DND-41 (cell line): Measurements from ENCODE around the gene PRIMA1.
A peak's percentile ranks its signal among the peaks of the same experiment; 100 is the strongest.

Experiments
- ATAC-seq: fragments of 200-7000 bp; cut with Tn5 transposase; 3 replicates; pipeline ENCODE4 v1.9.1; 2021; ENCODE audit warnings: low read depth; ENCODE audit not compliant: insufficient read depth
- DNase-seq: peaks from one replicate; pipeline ENCODE4 v3.0.0-alpha.2; 2020
- H2AFZ ChIP-seq: 2 replicates; pipeline ENCODE4 v1.6.0; 2012; ENCODE audit warnings: low read depth, low read length
- H3K27ac ChIP-seq: 2 replicates; pipeline ENCODE4 v1.5.1; 2012; ENCODE audit warnings: low read length, inconsistent platforms
- H3K27me3 ChIP-seq: fragments of 200-600 bp; sonication (generic); 2 replicates; pipeline ENCODE4 v1.6.0; 2012; ENCODE audit warnings: low read length, mild to moderate bottlenecking, inconsistent platforms; ENCODE audit not compliant: insufficient read depth, poor library complexity
- H3K36me3 ChIP-seq: 2 replicates; pipeline ENCODE4 v1.5.1; 2012; ENCODE audit warnings: low read length, inconsistent platforms; ENCODE audit not compliant: insufficient read depth
- H3K4me1 ChIP-seq: 2 replicates; pipeline ENCODE4 v1.5.1; 2012; ENCODE audit warnings: mild to moderate bottlenecking, low read length; ENCODE audit not compliant: insufficient read depth
- H3K4me2 ChIP-seq: 2 replicates; pipeline ENCODE4 v1.6.0; 2012; ENCODE audit warnings: mild to moderate bottlenecking, moderate library complexity, low read length, inconsistent platforms; ENCODE audit not compliant: insufficient read depth
- H3K4me3 ChIP-seq, 2 experiments: fragments of 200-600 bp in 1 of 2; shearing (Covaris generic) in 1 of 2; 2 replicates each; pipeline ENCODE4 v1.5.1; 2012 to 2016; ENCODE audit warnings: inconsistent platforms in 2 of 2, low read length in 2 of 2, mild to moderate bottlenecking in 2 of 2, low read depth in 1 of 2, moderate library complexity in 1 of 2
- H3K79me2 ChIP-seq: 2 replicates; pipeline ENCODE4 v1.6.0; 2012; ENCODE audit warnings: low read length, inconsistent platforms; ENCODE audit not compliant: insufficient read depth
- H3K9ac ChIP-seq: 2 replicates; pipeline ENCODE4 v1.6.0; 2012; ENCODE audit warnings: low read depth, mild to moderate bottlenecking, inconsistent platforms, low read length, moderate library complexity
- H3K9me3 ChIP-seq: 2 replicates; pipeline ENCODE4 v1.5.1; 2012; ENCODE audit warnings: low read length, moderate library complexity, mild to moderate bottlenecking, inconsistent platforms; ENCODE audit not compliant: insufficient read depth, severe bottlenecking
- H4K20me1 ChIP-seq: 2 replicates; pipeline ENCODE4 v1.6.0; 2012; ENCODE audit warnings: low read length; ENCODE audit not compliant: insufficient read depth
- EZH2 ChIP-seq: IDR thresholded peaks from 3 replicates; pipeline ENCODE4 v1.6.1; 2012; ENCODE audit warnings: borderline replicate concordance, low read depth, mild to moderate bottlenecking, moderate library complexity, low read length, inconsistent platforms; ENCODE audit not compliant: severe bottlenecking
- TF ChIP-seq, protein P1 (sequence below): IDR thresholded peaks from 2 replicates; pipeline ENCODE4 v1.5.1; 2012; ENCODE audit warnings: borderline replicate concordance, low read length, moderate library complexity, mild to moderate bottlenecking; ENCODE audit not compliant: poor library complexity, severe bottlenecking; ENCODE audit errors: extremely low read depth

Gene PRIMA1

DNA sequence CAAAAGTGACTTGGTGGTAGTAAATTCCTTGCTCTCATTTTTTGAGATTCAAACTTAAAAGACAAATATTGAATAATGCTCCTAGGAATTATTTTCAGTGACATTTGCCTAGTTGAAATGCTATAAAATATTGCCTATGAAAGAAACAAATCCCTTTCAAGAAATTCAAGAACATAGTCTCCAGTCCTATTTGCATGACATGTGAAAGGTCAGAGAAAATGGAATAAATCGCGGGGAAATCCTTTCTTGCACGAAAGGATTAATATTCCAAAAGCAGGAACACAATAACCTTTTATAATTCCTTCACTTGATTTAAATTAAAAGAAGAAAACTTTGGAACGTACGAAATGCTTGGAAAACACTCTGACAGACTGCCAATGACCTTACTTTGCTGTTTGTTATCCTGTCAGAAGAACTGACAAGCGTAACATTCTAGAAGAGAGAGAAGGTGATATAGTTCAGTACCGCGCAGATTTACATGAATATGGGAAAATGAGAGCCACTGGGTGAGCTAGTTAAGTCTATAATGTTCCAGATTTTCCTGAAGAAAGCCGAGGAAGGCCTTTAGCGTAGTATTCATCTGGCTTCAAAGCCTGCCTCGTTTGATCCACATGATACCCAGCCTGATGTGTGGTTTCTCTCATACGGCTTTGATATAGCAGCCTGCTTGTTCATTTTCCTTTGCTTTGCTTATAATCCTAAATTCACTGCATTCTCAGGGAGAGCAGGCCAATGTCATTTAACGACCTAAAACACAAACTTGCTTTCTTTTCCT is 103.0 kb downstream of the PRIMA1 start:
- ATAC-seq: no peak
- Histone ChIP-seq H3K4me1 (no peaks in the 10 kb centered on the region), H3K4me2 (no peak overlapping the region), H3K27ac (no peak overlapping the region), H4K20me1 (no peaks in the 10 kb centered on the region), H2AFZ (no peak overlapping the region), H3K27me3 (peaks cover 13% of the 10 kb centered on the region), H3K36me3 (no peaks in the 10 kb centered on the region), H3K9me3 (no peaks in the 10 kb centered on the region), H3K79me2 (no peaks in the 10 kb centered on the region), H3K9ac (no peak overlapping the region), H3K4me3 (no peak overlapping the region)
- no peak for DNase-seq
- TF ChIP-seq EZH2: no peak
- TF ChIP-seq, protein P1, sequence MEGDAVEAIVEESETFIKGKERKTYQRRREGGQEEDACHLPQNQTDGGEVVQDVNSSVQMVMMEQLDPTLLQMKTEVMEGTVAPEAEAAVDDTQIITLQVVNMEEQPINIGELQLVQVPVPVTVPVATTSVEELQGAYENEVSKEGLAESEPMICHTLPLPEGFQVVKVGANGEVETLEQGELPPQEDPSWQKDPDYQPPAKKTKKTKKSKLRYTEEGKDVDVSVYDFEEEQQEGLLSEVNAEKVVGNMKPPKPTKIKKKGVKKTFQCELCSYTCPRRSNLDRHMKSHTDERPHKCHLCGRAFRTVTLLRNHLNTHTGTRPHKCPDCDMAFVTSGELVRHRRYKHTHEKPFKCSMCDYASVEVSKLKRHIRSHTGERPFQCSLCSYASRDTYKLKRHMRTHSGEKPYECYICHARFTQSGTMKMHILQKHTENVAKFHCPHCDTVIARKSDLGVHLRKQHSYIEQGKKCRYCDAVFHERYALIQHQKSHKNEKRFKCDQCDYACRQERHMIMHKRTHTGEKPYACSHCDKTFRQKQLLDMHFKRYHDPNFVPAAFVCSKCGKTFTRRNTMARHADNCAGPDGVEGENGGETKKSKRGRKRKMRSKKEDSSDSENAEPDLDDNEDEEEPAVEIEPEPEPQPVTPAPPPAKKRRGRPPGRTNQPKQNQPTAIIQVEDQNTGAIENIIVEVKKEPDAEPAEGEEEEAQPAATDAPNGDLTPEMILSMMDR: no peak

DNA sequence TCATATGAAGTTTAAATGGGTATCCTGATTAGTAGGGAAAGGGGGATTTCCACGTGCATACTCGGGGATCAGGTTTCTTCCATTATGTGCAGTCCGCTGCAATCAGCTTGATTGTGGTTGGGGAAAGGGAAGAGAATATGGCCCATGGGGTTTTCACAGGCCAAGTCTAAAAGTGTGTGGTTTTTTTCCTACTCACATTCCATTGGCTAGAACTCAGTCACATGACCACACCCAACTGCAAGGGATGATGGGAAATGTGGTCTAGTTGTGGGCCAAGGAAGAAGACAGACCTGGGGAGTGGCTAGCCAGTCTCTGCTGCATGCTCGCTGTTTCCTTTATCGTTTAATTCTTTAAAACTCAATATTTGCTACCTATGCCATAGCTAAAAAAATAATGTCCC is 105.1 kb downstream of the PRIMA1 start:
- H2AFZ ChIP-seq: no peak overlapping the region
- no peak for ATAC-seq
- no peaks in the 10 kb centered on the region for H3K4me1 ChIP-seq
- DNase-seq: peak; percentile 15
- H3K36me3 ChIP-seq: no peaks in the 10 kb centered on the region
- H3K9ac ChIP-seq: no peak overlapping the region
- H3K9me3 ChIP-seq: no peaks in the 10 kb centered on the region
- no peak overlapping the region for H3K4me2 ChIP-seq
- H3K27ac ChIP-seq: no peak overlapping the region
- H3K79me2 ChIP-seq: no peaks in the 10 kb centered on the region
- TF ChIP-seq EZH2: no peak
- TF ChIP-seq, protein P1: no peak
- peaks cover 12% of the 10 kb centered on the region for H3K27me3 ChIP-seq
- no peaks in the 10 kb centered on the region for H4K20me1 ChIP-seq
- no peak overlapping the region for H3K4me3 ChIP-seq

DNA sequence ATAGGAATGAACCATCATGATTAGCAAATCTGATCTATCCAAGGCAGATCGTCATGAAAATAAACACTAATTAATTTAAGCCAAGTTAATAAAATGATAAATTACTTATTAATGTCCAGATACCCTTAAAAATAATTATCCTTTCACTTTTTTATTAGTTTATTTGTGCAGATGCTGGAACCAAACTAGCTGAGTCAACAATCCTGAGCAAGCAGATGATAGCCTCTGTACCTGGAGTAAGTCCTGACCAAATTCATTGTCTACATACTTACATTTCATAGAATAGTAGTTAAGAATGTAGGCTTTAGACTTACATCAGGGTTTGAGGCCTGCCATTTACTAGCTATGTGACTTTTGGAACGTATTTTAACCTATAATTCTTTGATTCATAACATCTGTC is 105.8 kb downstream of the PRIMA1 start:
- Histone ChIP-seq H3K9ac (no peak overlapping the region), H3K9me3 (no peaks in the 10 kb centered on the region), H3K27ac (no peak overlapping the region), H3K4me2 (no peak overlapping the region), H3K27me3 (peaks cover 4% of the 10 kb centered on the region), H3K36me3 (no peaks in the 10 kb centered on the region), H4K20me1 (no peaks in the 10 kb centered on the region), H3K4me3 (no peak overlapping the region), H3K4me1 (no peaks in the 10 kb centered on the region), H2AFZ (no peak overlapping the region), H3K79me2 (no peaks in the 10 kb centered on the region)
- DNase-seq (no peak), ATAC-seq (no peak)
- TF ChIP-seq EZH2: no peak
- TF ChIP-seq, protein P1: no peak
